ENCODE measurements around the gene AAR2. TPM values are rescaled to one million over a fixed set of nuclear protein-coding genes. Genes with fewer than 3 reads are reported as not detected.
A peak's percentile ranks its signal among the peaks of the same experiment; 100 is the strongest.

The AAR2 gene
- total RNA-seq, 1 donor from 2014 or later = 19.0 TPM

DNA sequence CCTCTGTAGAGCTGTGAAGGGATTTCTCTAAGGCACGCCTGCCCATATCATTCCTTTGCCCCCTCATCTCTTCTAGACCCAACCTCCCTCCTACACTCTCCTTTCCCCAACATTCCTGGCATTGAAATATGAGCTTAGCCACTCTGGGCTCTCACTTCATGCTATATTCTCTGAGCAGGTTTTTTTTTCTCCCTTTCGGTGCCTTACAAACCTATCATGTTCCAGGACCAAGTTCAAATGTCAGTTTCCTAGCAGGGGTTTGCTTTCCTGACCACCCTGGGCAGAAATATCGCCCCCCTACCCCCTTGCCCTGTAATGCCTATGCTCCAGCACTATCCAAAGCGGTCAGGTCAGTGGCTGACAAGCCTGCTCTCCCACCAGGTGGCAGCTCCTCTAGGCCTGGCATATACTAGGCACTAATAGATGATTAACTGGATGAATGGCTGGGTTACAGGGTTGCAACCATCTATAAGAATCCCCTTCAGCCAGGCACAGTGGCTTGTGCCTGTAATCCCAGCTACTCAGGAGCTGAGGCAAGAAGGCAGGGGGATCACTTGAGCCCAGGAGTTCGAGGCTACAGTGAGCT is 25.7 kb upstream of the AAR2 start:
- Mint-ChIP-seq H3K27ac (ENCODE audit: unreplicated experiment) (no peak overlapping the region), H3K36me3 (ENCODE audit: unreplicated experiment) (peaks cover 8% of the 10 kb centered on the region), H3K4me1 (ENCODE audit: low read depth, unreplicated experiment) (no peaks in the 10 kb centered on the region), H3K4me3 (ENCODE audit: unreplicated experiment) (no peak overlapping the region), H3K9me3 (ENCODE audit: unreplicated experiment) (peaks cover 4% of the 10 kb centered on the region), H3K27me3 (ENCODE audit: unreplicated experiment) (peaks cover 3% of the 10 kb centered on the region)
- TF ChIP-seq, protein P1, sequence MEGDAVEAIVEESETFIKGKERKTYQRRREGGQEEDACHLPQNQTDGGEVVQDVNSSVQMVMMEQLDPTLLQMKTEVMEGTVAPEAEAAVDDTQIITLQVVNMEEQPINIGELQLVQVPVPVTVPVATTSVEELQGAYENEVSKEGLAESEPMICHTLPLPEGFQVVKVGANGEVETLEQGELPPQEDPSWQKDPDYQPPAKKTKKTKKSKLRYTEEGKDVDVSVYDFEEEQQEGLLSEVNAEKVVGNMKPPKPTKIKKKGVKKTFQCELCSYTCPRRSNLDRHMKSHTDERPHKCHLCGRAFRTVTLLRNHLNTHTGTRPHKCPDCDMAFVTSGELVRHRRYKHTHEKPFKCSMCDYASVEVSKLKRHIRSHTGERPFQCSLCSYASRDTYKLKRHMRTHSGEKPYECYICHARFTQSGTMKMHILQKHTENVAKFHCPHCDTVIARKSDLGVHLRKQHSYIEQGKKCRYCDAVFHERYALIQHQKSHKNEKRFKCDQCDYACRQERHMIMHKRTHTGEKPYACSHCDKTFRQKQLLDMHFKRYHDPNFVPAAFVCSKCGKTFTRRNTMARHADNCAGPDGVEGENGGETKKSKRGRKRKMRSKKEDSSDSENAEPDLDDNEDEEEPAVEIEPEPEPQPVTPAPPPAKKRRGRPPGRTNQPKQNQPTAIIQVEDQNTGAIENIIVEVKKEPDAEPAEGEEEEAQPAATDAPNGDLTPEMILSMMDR (IDR thresholded peaks at IDR 0.05; ENCODE audit: partially characterized antibody, unreplicated experiment) = no peak
- DNase-seq = no peak

DNA sequence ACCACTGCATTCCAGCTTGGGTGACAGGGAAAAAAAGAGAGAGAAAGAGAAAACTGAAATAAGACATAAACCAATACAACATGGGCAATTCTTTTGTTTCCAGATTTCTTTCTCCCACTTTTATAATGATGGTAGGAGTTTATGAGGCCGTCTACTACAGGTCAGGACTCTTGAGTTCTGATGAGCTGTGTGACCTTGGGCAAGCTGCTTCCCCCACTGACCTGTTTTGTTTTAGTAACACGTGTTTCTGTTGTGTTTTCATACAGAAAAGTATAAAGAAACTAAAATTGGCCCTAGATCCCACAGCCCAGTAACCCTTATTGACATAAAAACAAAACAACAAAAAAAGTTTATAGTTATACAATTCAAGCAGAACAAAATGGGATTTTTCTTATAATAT is 22.9 kb upstream of the AAR2 start:
- Mint-ChIP-seq H3K9me3 (ENCODE audit: unreplicated experiment) (peaks cover 5% of the 10 kb centered on the region), H3K36me3 (ENCODE audit: unreplicated experiment) (no peaks in the 10 kb centered on the region), H3K4me3 (ENCODE audit: unreplicated experiment) (no peak overlapping the region), H3K27me3 (ENCODE audit: unreplicated experiment) (no peaks in the 10 kb centered on the region), H3K27ac (ENCODE audit: unreplicated experiment) (no peak overlapping the region), H3K4me1 (ENCODE audit: low read depth, unreplicated experiment) (peaks cover 9% of the 10 kb centered on the region)
- TF ChIP-seq, protein P1 (IDR thresholded peaks at IDR 0.05; ENCODE audit: partially characterized antibody, unreplicated experiment) = no peak
- no peak for DNase-seq

- DNase-seq = no peak
These were observed 21.5 kb upstream of the AAR2 start for GRCh38 chr20:36214684-36215256.

DNA sequence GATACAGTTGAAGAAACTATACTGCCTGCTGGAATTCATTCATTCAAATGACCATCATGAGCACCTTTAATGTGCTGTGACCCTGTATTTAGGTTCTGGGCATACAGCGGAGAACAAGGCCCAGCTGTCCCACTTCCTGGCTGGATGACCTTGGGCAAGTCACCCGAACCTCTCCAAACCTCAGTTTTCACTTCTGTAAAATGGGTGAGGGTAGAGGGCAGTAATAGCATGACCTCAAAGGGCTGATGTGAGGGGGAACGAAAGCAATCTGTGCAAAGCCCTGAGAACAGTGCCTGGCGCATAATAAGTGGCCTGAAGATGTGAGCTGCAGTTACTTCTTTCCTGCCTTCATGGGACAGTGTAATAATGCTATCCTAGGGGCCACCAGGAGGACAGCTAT is 20.5 kb upstream of the AAR2 start:
- Mint-ChIP-seq H3K27me3 (ENCODE audit: unreplicated experiment) (no peaks in the 10 kb centered on the region), H3K9me3 (ENCODE audit: unreplicated experiment) (peaks cover 6% of the 10 kb centered on the region), H3K27ac (ENCODE audit: unreplicated experiment) (no peak overlapping the region), H3K4me3 (ENCODE audit: unreplicated experiment) (no peak overlapping the region), H3K36me3 (ENCODE audit: unreplicated experiment) (no peaks in the 10 kb centered on the region), H3K4me1 (ENCODE audit: low read depth, unreplicated experiment) (peaks cover 12% of the 10 kb centered on the region)
- no peak for DNase-seq
- TF ChIP-seq, protein P1 (IDR thresholded peaks at IDR 0.05; ENCODE audit: partially characterized antibody, unreplicated experiment) = no peak

More at GRCh38 chr20:36214684-36215256, 21.5 kb upstream of the AAR2 start:
- Mint-ChIP-seq H3K9me3 (ENCODE audit: unreplicated experiment) (peaks cover 6% of the 10 kb centered on the region), H3K36me3 (ENCODE audit: unreplicated experiment) (no peaks in the 10 kb centered on the region), H3K27me3 (ENCODE audit: unreplicated experiment) (no peaks in the 10 kb centered on the region), H3K27ac (ENCODE audit: unreplicated experiment) (no peak overlapping the region), H3K4me3 (ENCODE audit: unreplicated experiment) (no peak overlapping the region), H3K4me1 (ENCODE audit: low read depth, unreplicated experiment) (peaks cover 12% of the 10 kb centered on the region)
- TF ChIP-seq, protein P1 (IDR thresholded peaks at IDR 0.05; ENCODE audit: partially characterized antibody, unreplicated experiment) = peak; percentile 55

DNA sequence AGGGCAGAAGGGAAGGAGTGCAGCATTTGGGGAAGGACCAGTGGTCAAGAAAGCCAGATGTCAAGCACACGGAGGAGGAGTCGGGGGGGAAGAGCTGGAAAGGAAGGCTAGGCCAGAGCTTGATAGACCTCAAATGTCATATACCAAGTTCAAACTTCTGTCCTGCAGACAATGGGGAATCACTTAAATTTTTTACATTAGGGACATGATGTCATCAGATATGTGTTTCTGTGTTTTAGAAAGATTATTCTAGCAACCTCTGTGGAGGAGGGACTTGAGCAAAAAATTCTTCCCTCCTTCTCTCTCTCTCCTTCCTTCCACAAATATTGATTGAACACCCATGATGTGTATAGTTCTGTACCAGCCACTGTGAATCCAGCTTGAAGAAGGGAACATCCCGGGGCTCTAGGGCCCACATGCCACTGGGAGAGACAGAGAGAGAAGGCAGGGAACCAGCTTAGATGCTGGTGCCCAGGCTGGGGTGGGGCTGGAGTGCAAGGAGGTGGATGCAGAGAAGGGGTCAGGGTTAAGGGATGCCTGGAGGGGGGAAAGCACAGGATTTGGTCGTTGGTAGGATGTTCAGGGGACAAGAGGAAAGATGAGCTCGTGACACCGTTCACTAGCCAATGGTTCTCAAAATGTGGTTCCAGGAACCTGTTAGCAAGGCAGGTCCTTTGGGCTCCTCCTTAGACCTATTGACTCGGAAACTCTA is 19.8 kb upstream of the AAR2 start:
- Mint-ChIP-seq H3K27me3 (ENCODE audit: unreplicated experiment) (no peaks in the 10 kb centered on the region), H3K27ac (ENCODE audit: unreplicated experiment) (no peak overlapping the region), H3K4me1 (ENCODE audit: low read depth, unreplicated experiment) (peaks cover 12% of the 10 kb centered on the region), H3K36me3 (ENCODE audit: unreplicated experiment) (no peaks in the 10 kb centered on the region), H3K9me3 (ENCODE audit: unreplicated experiment) (peaks cover 6% of the 10 kb centered on the region), H3K4me3 (ENCODE audit: unreplicated experiment) (no peak overlapping the region)
- DNase-seq = no peak
- TF ChIP-seq, protein P1 (IDR thresholded peaks at IDR 0.05; ENCODE audit: partially characterized antibody, unreplicated experiment) = no peak
